Transverse colon (tissue), 4 donors: Measurements from ENCODE around the gene SPG7. TPM values are rescaled to one million over a fixed set of nuclear protein-coding genes. Genes with fewer than 3 reads are reported as not detected.

Source experiments
- DNase-seq: peaks from one replicate; pipeline ENCODE4 v3.0.0-alpha.2; 2019
- H3K27ac ChIP-seq, 4 donors: fragments of 200-600 bp; sonication (generic); 2 replicates each; pipeline ENCODE4 v1.5.1; 2016 to 2018; ENCODE audit warnings: inconsistent platforms in 4 of 4
- H3K27me3 ChIP-seq: fragments of 200-600 bp; sonication (generic); 2 replicates; pipeline ENCODE4 v1.5.1; 2017; ENCODE audit warnings: inconsistent platforms
- H3K36me3 ChIP-seq, 4 donors: fragments of 200-600 bp; sonication (generic); 2 replicates each; pipeline ENCODE4 v1.5.1; 2017 to 2019; ENCODE audit warnings: inconsistent platforms in 4 of 4
- H3K4me1 ChIP-seq, 4 donors: fragments of 200-600 bp; sonication (generic); 2 replicates each; pipeline ENCODE4 v1.5.1; 2017 to 2020; ENCODE audit warnings: inconsistent platforms in 4 of 4
- H3K4me3 ChIP-seq, 4 donors: fragments of 200-600 bp; sonication (generic); 1 replicate in 1 of 4; 2 replicates in 3 of 4; pipeline versions ENCODE4 v1.5.1 to v1.6.1; 2017 to 2019; ENCODE audit warnings: inconsistent platforms in 4 of 4
- H3K9me3 ChIP-seq, 2 donors: fragments of 200-600 bp; sonication (generic); 2 replicates each; pipeline ENCODE4 v1.5.1; 2017 to 2019; ENCODE audit warnings: inconsistent platforms in 2 of 2
- EP300 ChIP-seq: sonication (generic); formaldehyde crosslinking; IDR thresholded peaks from one replicate; pipeline ENCODE4 v1.6.1; 2017; ENCODE audit warnings: antibody characterized with exemption, low read depth
- POLR2A ChIP-seq: fragments of 450-650 bp; IDR thresholded peaks from one replicate; pipeline ENCODE4 v1.6.1; 2016; ENCODE audit warnings: antibody characterized with exemption, mild to moderate bottlenecking, moderate library complexity
- POLR2AphosphoS5 ChIP-seq, 3 donors: sonication (generic); formaldehyde crosslinking; IDR thresholded peaks; one replicate each; pipeline ENCODE4 v1.6.1; 2016; ENCODE audit warnings: antibody characterized with exemption in 3 of 3
- WGBS, 2 donors: methylation state at CpG; one replicate each; pipeline ENCODE4 v1.1.5; 2018; ENCODE audit warnings: low coverage in 1 of 2; 5-methylcytosine and 5-hydroxymethylcytosine counted together
- in situ Hi-C, 4 donors: fragments of 200-750 bp; cut with MboI; loops; one replicate each; pipeline versions ENCODE4 v1.15.0 to v1.15.1; 2017; ENCODE audit warnings: low sequenced_read_pairs in 3 of 4, low pct_ligation_motif_present in 1 of 4, low pct_unique_long_range_greater_than_20kb in 1 of 4
- intact Hi-C: fragments of 100-400 bp; cut with DNase I; formaldehyde crosslinking; loops from one replicate; pipeline ENCODE4 v1.15.1; 2023; ENCODE audit warnings: low total_unique reads
- total RNA-seq, 4 donors: library from RNA; depleted of rRNA; stranded (reverse); fragments of >200 nt; gene quantifications; one replicate each; pipeline ENCODE4 v1.1.0, GENCODE V29; 2016
- TF ChIP-seq, protein P1 (sequence below), 5 experiments: fragments of 200-600 bp in 3 of 5; fragments of 450-650 bp in 2 of 5; sonication (generic) in 3 of 5; IDR thresholded peaks; 1 replicate in 2 of 5; 2 replicates in 3 of 5; pipeline ENCODE4 v1.5.1; 2016 to 2017; ENCODE audit warnings: antibody characterized with exemption in 5 of 5, inconsistent platforms in 3 of 5, mild to moderate bottlenecking in 2 of 5, moderate library complexity in 1 of 5

The SPG7 gene
- total RNA-seq, 4 donors from 2014 or later: 168 to 408 (median 285) TPM

DNA sequence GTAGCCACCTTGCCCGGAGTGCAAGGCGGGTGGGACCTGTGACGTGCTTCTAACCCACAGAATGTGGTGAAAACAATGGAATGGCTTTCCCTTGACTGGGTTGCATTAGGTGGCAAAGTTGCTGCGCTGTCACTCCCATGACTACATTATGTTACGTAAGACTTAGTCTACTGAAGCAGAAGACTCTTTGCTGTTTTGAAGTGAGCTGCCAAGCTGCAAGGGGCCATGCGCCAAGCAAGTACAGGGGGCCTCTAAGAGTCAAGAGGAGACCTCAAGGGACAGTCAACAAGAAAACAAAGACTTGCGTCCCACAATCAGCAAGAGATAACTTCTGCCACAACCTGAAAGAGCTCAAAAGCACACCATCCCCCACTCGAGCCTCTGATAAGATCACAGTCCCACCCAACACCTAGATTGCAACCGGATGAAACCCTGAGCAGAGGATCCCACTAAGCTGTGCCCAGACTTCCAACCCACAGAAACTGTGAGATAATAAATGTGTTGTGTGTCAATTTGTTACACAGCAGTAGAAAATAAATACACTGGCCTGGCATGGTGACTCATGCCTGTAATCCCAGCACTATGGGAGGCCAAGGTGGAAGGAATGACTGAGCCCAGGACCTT lies 34.3 kb upstream of the SPG7 start:
- H3K27me3 ChIP-seq: no peaks in the 10 kb centered on the region

DNA sequence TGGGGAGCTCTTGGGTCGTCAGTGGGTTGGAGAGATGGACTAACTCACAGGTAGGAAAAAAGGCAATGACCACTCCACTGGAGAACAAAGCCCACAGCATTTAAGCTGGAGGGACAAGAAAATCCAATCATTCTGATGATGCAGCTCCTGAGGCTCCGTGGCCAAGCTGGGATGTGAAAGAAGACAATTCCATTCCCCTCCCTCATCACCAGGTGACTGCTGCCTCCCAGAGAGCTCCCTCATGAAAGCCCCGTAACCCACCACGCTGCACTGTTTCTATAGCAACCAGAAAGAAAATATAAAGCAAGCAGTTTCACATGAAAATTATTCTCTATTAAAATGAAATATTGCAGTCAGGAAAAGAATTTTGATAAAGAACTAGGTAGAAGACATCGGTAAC lies 33.1 kb upstream of the SPG7 start:
- Histone ChIP-seq H3K36me3 (no peaks in the 10 kb centered on the region), H3K27ac (no peak overlapping the region), H3K4me1 (peaks cover 27 to 88% (median 65%) of the 10 kb centered on the region in 4 donors), H3K4me3 (no peak overlapping the region), H3K9me3 (no peaks in the 10 kb centered on the region), H3K27me3 (no peaks in the 10 kb centered on the region)
- in situ Hi-C loops (no loop called here), intact Hi-C loops (no loop called here)
- DNase-seq: no peak
- WGBS, 2 donors: 79 to 80% methylated on average over 3 to 5 of the region's 5 CpGs
- TF ChIP-seq POLR2A (no peak), EP300 (no peak), POLR2AphosphoS5 (IDR thresholded peaks at IDR 0.05) (no peak)
- TF ChIP-seq, protein P1, sequence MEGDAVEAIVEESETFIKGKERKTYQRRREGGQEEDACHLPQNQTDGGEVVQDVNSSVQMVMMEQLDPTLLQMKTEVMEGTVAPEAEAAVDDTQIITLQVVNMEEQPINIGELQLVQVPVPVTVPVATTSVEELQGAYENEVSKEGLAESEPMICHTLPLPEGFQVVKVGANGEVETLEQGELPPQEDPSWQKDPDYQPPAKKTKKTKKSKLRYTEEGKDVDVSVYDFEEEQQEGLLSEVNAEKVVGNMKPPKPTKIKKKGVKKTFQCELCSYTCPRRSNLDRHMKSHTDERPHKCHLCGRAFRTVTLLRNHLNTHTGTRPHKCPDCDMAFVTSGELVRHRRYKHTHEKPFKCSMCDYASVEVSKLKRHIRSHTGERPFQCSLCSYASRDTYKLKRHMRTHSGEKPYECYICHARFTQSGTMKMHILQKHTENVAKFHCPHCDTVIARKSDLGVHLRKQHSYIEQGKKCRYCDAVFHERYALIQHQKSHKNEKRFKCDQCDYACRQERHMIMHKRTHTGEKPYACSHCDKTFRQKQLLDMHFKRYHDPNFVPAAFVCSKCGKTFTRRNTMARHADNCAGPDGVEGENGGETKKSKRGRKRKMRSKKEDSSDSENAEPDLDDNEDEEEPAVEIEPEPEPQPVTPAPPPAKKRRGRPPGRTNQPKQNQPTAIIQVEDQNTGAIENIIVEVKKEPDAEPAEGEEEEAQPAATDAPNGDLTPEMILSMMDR (IDR thresholded peaks at IDR 0.05): no peak

More for the DNA sequence above, 34.3 kb upstream of the SPG7 start:
- Histone ChIP-seq H3K36me3 (no peaks in the 10 kb centered on the region), H3K27ac (no peak overlapping the region), H3K4me3 (no peak overlapping the region), H3K9me3 (no peaks in the 10 kb centered on the region), H3K4me1 (peaks cover 27 to 86% (median 66%) of the 10 kb centered on the region in 4 donors)
- in situ Hi-C loops: no loop called here
- intact Hi-C loops: no loop called here
- 73 to 88% methylated on average over 2 to 9 of the region's 9 CpGs for WGBS, 2 donors
- no peak for DNase-seq
- TF ChIP-seq POLR2AphosphoS5 (IDR thresholded peaks at IDR 0.05): no peak
- TF ChIP-seq, protein P1 (IDR thresholded peaks at IDR 0.05): no peak
- no peak for TF ChIP-seq EP300
- TF ChIP-seq POLR2A: no peak

DNA sequence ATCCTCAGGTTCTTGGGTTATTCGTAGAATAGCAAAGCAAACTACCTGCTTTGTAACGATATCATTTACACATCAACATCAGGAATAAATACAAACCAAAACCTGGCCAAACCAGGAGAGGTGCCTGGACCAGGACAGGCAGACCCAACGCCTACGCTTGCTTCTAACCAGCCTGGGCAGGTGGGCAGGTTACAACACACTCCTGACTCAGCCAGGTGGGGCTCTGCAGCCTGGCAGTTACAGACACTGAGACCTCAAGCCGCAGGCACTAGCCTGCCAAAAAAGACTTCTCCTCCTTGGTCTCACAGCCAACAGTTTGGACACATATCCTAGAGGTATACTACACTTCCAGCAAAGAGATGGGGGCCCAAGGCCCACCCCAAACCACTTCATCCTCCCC lies 31.8 kb upstream of the SPG7 start:
- Histone ChIP-seq H3K4me3 (no peak overlapping the region), H3K9me3 (no peaks in the 10 kb centered on the region), H3K27me3 (no peaks in the 10 kb centered on the region), H3K36me3 (no peaks in the 10 kb centered on the region), H3K4me1 (peaks cover 30 to 88% (median 63%) of the 10 kb centered on the region in 4 donors), H3K27ac (no peak overlapping the region)
- WGBS, 2 donors: 60 to 81% methylated on average over 1 to 5 of the region's 5 CpGs
- in situ Hi-C loops (no loop called here), intact Hi-C loops (no loop called here)
- no peak for DNase-seq
- no peak for TF ChIP-seq EP300

DNA sequence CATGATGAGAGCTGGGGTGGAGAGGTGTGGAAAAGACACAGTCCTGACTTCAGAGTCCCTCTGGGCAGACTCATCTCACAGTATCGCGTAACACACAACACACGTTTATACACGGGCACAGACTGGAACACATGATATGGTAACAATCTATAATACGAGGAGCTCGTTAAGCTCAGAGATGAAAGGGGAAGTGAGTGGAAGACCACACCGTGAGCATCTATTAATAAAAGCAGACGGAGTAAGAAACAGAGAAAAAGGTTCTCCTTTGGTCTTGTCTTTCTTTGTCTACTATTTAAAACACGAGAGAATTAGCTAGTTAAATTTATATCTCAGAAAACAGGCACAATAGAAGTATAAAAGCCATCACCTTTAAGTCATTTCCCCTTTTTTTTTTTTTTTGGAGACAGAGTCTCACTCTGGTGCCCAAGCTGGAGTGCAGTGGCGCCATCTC lies 31.4 kb upstream of the SPG7 start:
- H3K27ac ChIP-seq: no peak overlapping the region
- in situ Hi-C loops: no loop called here
- H3K27me3 ChIP-seq: no peaks in the 10 kb centered on the region
- H3K9me3 ChIP-seq: no peaks in the 10 kb centered on the region
- intact Hi-C loops: no loop called here
- no peak for DNase-seq
- peaks cover 35 to 89% (median 64%) of the 10 kb centered on the region in 4 donors for H3K4me1 ChIP-seq
- TF ChIP-seq EP300 (no peak), POLR2A (no peak), POLR2AphosphoS5 (IDR thresholded peaks at IDR 0.05) (no peak)
- TF ChIP-seq, protein P1 (IDR thresholded peaks at IDR 0.05): no peak
- 80% methylated on average over 3 to 10 of the region's 10 CpGs for WGBS, 2 donors
- no peak overlapping the region for H3K4me3 ChIP-seq
- H3K36me3 ChIP-seq: no peaks in the 10 kb centered on the region
